ENCODE measurements around the gene NRSN1.

DNA sequence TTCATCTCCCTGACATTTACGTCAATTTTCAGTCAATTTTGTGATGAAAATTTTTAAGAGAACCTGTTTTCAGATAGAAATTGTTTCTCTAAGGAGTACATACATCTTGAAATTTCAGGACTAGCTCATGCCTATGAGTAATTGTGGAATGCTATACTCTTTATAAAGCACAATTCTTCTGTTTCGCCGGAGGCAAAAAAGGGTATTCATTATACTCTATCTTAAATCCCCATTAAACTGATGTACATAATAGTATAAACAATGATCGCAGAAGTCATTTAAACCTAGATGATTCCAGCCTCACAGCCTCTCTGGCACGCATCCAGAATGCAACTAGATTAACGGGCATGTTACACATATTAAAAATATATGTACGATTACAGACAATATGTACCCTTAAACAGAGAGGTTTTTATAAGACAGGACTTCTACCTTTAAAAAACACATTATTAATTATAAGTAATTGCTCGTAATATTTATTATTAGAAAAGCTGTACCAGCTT lies 62.6 kb downstream of the NRSN1 start:
- TF ChIP-seq, protein P1, sequence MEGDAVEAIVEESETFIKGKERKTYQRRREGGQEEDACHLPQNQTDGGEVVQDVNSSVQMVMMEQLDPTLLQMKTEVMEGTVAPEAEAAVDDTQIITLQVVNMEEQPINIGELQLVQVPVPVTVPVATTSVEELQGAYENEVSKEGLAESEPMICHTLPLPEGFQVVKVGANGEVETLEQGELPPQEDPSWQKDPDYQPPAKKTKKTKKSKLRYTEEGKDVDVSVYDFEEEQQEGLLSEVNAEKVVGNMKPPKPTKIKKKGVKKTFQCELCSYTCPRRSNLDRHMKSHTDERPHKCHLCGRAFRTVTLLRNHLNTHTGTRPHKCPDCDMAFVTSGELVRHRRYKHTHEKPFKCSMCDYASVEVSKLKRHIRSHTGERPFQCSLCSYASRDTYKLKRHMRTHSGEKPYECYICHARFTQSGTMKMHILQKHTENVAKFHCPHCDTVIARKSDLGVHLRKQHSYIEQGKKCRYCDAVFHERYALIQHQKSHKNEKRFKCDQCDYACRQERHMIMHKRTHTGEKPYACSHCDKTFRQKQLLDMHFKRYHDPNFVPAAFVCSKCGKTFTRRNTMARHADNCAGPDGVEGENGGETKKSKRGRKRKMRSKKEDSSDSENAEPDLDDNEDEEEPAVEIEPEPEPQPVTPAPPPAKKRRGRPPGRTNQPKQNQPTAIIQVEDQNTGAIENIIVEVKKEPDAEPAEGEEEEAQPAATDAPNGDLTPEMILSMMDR (IDR thresholded peaks at IDR 0.05): no peak
- no peak for TF ChIP-seq POLR2A (IDR thresholded peaks at IDR 0.05)

Measured in body of pancreas (tissue), 4 donors.